GM18858 (cell line): ENCODE data around the gene GZMA.
"Not testable (repeated sequence)": the region's sequence is repeated elsewhere in the genome, so short reads cannot be mapped to it uniquely, and the experiment has no call there.

Experiments used
- ATAC-seq: cut with Tn5 transposase; IDR thresholded peaks from one replicate; pipeline ENCODE4 v1.9.1; 2021; ENCODE audit not compliant: unreplicated experiment

Gene GZMA

GRCh38 chr5:55102348-55102747, at the start of gene GZMA:
Gene GZMA (plus strand): TSS chr5:55102646. CDS start chr5:55102683, 37 bp downstream.
- no peak for ATAC-seq

DNA sequence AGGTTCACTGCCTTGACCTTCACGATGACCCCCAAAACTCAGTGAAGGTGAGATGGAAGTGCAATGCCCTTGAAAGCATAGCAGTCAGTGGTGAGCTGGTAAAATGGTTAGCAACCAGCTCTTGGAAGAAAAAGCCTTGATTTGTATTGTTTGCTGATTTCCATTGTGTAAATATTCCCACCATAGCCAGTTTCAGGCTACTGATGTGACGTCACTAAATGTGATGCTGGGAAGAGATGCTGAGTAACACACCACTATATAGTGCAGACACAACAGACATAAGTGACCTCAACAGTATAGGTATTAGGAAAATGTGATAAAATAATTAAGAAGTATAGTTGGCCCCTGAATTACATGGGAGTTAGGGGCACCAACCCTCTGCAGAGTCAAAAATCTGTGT, 47.3 kb upstream of the GZMA start:
- no peak for ATAC-seq

GRCh38 chr5:55062039-55062779, 40.2 kb upstream of the GZMA start:
- no peak for ATAC-seq

DNA sequence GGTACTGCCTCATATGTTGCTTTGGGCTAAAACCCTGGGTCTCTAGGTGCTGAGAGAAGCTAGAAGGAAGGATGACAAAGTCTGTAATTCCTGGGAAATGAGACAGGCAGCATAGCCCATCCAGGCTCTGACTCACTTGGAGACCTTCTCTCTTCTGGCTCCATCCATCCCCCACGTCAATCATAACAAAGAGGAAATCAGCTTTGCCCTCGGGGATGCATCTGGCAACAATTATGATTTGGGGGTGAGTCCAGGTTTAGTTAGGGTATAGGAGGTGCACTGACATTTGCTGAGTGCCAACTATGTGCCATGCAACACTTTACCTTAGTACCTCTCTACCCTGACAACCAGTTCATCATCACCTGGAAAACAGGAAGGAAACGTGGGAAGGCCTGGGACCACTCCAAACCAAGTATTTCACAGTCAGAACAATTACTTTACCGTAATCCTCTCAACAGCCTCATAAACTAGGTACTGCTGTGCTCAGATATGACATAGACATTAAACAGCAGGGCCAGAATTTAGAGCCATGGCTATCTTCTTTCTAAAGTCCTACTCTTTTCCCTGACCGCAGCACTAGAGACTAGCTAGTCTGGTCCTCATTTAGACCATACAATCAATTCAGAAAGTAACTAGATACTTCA, 39.1 kb upstream of the GZMA start:
- no peak for ATAC-seq

DNA sequence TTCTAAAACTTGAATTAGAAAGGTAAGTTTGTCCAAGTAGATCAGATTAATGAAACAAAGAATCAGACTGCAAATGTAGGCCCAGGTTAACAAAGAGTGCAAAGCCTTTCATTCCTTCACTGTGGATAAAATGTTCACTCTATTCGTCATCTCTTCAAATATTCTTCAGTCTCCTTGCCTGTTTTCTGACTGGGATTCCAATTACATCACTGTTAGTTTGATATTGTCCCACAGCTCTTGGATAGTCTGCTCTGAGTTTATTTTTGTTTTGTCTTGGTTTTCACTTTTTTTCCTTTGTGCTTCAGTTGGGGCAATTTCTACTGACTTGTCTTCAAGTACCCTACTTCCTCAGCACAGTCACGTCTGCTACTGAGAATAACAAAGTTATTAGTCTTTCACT, 38.5 kb upstream of the GZMA start:
- no peak for ATAC-seq

DNA sequence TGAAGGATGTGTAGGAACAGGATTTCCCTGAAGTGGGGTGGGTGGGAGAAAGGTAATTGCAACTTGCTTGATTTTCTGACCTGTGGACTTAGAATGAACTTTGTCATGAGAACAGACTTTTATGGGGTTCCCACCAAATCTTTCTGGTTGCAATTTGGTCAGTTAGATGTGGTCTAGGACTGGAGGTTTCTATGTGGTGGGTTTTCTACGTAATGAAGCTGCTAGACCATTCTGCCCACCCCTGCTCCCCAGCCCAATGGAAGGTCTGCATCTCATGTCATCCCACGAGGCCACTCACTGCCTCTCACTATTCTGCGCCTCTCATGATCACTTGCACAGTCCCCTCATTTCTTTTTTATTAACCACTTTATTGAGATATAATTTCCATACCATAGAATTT, 37.9 kb upstream of the GZMA start:
- no peak for ATAC-seq

DNA sequence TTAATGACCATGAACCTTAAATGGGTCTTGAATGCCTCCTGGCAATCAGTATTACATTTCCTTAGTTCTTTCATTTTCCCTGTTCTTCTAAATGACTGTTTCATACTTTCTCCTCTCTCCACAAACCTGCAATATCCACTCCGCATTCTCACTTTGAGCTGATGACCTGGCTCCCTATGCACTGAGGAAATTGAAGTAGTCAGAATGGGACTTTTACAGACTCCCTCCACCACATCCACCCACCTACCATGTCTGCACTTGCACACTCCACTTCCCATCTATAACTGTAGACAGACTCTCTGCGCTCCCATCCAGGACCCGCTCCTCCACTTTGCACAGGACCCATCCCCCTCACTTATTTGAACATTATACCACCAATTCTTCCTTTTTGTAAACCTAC, 36.2 kb upstream of the GZMA start:
- no peak for ATAC-seq

DNA sequence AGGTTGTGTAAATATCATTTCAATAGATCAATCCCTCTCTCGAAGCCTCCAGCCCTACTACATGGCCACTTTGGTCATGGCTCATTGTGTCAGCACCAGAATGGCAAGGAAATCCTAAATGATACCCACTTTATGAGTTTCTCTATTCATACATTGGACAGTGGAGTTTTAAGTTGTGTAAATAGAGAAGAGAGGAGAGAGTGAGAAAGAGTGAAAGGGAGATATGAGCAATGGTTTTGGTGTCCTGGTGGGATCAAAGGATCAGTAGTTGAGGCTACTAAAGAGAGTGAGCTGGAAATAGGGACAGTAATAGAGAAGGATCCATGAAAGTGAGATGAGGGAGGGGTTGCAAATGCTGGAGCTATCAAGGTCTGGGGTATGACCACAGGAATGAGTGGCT, 31.5 kb upstream of the GZMA start:
- ATAC-seq, result no peak

DNA sequence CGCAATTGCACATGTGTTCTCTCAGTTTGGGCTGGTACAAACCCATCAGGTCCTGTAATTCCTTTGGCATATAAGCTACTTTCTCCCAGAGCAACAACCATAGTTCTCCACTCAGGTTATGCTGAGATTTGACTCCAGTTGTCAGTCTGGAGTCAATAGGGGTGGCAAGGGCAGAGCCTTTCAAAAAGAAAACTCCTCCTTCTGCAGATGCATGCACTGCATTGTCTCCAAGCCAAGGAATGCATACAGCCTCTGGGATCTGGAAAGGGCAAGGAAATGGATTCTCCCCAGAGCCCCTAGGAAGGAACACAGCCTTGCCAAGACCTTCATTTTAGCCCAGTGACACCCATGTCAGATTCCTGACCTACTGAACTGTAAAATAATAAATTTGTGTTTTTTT, 31.0 kb upstream of the GZMA start:
- ATAC-seq, result no peak

GRCh38 chr5:55072666-55073065, 29.8 kb upstream of the GZMA start:
- no peak for ATAC-seq

- no peak for ATAC-seq
Measured at GRCh38 chr5:55073211-55073610, 29.2 kb upstream of the GZMA start.

DNA sequence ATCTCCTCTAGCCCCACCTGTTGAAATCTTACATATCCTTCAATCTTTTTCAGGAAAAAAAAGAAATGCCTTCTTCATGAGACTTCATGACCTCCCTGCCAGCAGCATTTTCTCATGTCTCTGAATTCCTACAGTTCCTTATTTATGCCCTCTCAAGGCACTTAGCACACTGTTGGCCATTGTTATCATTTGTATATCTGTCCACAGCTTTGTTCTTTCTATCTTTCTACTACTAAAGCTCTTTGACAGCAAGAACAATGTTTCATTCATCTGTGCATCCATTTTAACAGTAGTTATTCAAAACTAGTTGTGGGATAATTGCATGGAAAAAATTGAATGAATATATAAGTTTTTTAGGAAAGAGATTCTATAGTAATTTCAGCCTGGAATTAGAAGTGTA, 20.9 kb upstream of the GZMA start:
- no peak for ATAC-seq

DNA sequence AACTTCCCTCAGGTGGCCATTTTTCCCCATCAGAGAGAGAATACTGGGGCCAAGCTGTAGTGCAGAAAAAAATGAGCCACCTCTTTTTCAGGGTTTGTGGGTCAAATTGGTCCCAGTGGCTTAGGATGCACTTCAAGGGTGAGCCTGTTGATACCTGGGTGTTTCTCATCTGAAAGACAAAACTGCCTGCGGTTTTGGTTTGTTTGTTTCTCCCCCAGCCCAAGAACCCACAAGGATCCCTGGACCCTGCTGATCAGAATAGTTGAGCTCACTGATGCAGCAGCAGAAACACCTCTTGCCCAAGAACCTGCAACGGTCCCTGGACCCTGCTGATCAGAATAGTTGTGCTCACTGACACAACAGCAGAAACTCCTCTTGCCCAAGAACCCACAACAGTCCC, 13.1 kb upstream of the GZMA start:
- not testable (repeated sequence) for ATAC-seq

DNA sequence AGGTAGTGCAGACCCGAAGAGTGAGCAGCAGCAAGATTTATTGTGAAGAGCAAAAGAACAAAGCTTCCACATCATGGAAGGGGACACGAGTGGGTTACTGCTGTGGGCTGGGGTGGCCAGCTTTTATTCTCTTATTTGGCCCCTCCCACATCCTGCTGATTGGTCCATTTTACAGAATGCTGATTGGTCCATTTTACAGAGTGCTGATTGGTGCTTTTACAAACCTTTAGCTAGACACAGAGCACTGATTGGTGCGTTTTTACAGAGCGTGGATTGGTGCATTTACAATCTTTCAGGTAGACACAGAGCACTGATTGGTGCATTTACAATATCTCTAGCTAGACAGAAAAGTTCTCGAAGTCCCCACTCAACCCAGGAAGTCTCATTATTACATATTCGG, 11.4 kb upstream of the GZMA start:
- not testable (repeated sequence) for ATAC-seq

DNA sequence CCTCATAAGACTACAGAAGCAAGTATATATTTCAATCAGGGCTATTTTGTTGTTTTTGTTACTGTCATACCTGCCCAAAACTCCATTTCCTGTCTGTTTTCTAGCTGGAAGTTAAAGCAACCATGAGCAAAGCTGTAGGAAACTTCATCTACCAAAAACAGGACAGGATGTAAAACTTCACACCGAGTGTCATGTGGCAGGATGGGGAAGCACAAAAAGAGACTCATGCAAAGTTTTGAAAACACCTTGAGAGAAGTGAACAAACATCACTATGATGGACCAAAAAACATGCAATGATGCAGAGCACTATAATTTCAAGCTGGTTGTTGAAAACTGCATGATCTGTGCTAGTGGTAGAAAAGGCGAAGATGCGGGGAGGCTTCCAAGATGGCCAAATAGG, 6.3 kb upstream of the GZMA start:
- no peak for ATAC-seq

GRCh38 chr5:55096861-55097260, 5.6 kb upstream of the GZMA start:
- no peak for ATAC-seq

GRCh38 chr5:55101148-55101547, 1.3 kb upstream of the GZMA start:
- not testable (repeated sequence) for ATAC-seq

DNA sequence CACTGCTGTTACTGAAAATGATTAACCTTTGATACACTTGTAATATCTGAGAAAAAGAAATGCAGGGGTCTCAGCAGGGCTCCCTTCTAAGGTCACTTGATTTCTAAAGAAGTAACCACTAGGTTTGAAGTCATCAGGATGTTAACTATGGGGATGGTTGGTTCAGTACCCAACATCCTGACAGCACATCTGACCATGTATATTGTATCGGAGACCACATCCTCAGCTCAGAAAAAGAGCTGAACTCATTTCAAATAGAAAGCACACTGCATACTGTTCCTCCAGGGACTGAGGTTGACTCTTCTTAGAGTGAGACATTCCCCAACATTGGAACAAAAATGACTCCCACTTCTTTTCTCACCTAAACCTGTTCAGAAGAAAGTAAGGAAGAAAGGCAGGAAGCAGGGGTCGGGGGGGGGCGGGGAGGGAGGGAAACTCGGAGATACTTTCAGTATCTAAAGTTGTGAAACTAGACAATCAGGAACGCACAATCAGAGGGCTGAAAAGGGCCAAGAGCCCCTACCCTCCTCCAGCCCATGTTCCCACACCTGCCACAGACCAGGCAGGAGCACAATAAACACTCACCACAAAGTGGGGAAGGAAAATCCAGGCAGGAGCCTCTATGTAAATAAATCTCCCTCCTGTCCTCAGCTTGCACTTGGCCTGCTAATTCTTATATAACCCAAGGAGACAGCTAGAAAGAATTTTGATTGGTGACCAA, 730 bp upstream of the GZMA start:
- no peak for ATAC-seq

DNA sequence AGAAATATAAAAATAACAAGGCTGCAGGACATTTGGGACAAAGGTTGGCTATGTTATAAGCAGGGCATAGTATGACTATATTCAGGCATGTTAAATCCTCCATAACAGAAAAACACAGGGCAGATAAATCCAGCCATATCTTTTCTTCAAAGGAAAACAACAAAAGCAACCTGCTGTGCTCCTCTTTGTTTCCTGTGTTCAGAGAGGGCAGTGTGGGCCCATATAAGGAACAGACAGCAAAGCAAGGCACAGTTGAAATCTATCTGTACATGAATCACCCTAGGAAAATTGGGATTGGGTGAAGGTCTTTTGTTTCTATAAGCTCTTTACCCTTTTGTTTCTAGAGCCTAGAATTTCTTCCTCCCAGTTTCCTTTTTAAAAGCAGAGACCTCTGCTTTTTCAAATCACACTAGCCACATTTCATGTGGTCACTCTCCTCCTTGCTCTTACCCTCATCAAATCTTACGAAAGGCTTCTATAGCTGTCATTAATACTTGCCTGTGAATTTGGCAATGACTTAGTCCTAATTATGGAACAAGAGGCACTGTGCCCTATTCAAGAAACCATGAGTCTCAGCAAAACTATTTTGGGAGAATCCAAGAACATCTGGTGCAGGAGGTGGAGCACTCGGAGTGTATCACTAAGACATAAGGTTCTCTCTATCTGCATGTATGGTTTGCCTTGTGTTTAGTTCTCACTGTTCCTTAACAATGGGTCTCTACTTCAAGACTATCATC, 1.8 kb downstream of the GZMA start:
- ATAC-seq, result no peak

DNA sequence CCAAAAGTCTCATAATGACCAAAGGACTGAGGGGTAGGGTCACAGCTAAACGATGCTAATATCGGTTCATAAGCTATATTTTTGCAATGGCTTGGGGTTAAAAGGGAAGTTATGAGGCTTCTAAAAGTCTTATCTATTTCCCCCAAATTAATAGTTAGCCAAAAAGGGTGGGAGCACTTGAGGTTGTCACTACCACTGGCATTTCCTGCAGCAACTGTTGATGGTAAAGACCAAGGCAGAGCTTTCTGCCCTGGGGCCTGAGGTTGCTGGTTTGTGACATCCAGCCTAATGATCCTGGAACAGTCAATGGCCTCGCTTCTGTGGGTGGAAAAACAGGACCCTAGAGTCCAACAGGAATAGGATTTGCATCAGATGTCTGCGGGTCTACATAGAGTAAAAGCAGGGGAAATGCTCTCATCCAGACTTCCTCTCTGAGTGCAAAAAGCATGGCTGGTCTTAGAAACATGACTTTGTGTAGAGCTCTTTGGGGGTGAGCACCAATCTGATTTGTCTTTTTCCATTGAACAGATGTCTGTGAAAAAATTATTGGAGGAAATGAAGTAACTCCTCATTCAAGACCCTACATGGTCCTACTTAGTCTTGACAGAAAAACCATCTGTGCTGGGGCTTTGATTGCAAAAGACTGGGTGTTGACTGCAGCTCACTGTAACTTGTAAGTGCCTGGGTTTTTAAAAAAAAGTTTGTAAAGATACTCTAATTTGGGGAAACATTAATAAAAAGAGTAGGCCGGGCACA, 2.7 kb downstream of the GZMA start:
- no peak for ATAC-seq

- ATAC-seq, result not testable (repeated sequence)
Measured at GRCh38 chr5:55105976-55106375, 3.5 kb downstream of the GZMA start.
